Karpas-422 (cell line): ENCODE results near the gene HLA-C. TPM values are rescaled to one million over a fixed set of nuclear protein-coding genes. Genes with fewer than 3 reads are reported as not detected.
"Not testable (repeated sequence)": the region's sequence is repeated elsewhere in the genome, so short reads cannot be mapped to it uniquely, and the experiment has no call there.

Experiments used
- DNase-seq: peaks from one replicate; pipeline ENCODE4 v3.0.0-alpha.2; 2015
- H2AFZ ChIP-seq: fragments of 200-600 bp; sonication (generic); 2 replicates; pipeline ENCODE4 v1.6.1; 2014; ENCODE audit warnings: antibody characterized with exemption, low read length, mixed read lengths
- H3K27ac ChIP-seq: fragments of 200-600 bp; sonication (generic); 2 replicates; pipeline ENCODE4 v1.5.1; 2014; ENCODE audit warnings: mild to moderate bottlenecking, low read length, moderate library complexity
- H3K27me3 ChIP-seq: fragments of 200-600 bp; sonication (generic); 2 replicates; pipeline ENCODE4 v1.6.1; 2014; ENCODE audit warnings: low read length, mixed read lengths
- H3K36me3 ChIP-seq: fragments of 200-600 bp; sonication (generic); 2 replicates; pipeline ENCODE4 v1.6.1; 2014; ENCODE audit warnings: low read length, mixed read lengths; ENCODE audit not compliant: insufficient read depth
- H3K4me1 ChIP-seq: fragments of 200-600 bp; sonication (generic); 2 replicates; pipeline ENCODE4 v1.6.1; 2014; ENCODE audit warnings: mild to moderate bottlenecking, low read length, mixed read lengths
- H3K4me2 ChIP-seq: fragments of 200-600 bp; sonication (generic); 2 replicates; pipeline ENCODE4 v1.6.1; 2014; ENCODE audit warnings: low read length, low read depth, mild to moderate bottlenecking; ENCODE audit not compliant: poor library complexity, severe bottlenecking
- H3K4me3 ChIP-seq: fragments of 200-600 bp; sonication (generic); 2 replicates; pipeline ENCODE4 v1.5.1; 2014; ENCODE audit warnings: mild to moderate bottlenecking, antibody characterized with exemption, low read length, mixed read lengths
- H3K79me2 ChIP-seq: fragments of 200-600 bp; sonication (generic); 2 replicates; pipeline ENCODE4 v1.6.1; 2014; ENCODE audit warnings: mild to moderate bottlenecking, low read length, mixed read lengths
- H3K9ac ChIP-seq: fragments of 200-600 bp; sonication (generic); 2 replicates; pipeline ENCODE4 v1.6.0; 2014; ENCODE audit warnings: low read length
- H3K9me2 ChIP-seq: fragments of 200-600 bp; sonication (generic), shearing (Covaris generic); replicated peaks from 2 replicates; pipeline ENCODE4 v1.6.0; 2014; ENCODE audit warnings: mild to moderate bottlenecking, low read length, moderate library complexity; ENCODE audit not compliant: insufficient read depth
- H3K9me3 ChIP-seq: fragments of 300-700, 200-600 bp; sonication (generic); 2 replicates; pipeline ENCODE4 v1.6.1; 2014; ENCODE audit warnings: low read length, mixed read lengths
- H4K20me1 ChIP-seq: fragments of 200-600 bp; sonication (generic); 2 replicates; pipeline ENCODE4 v1.6.1; 2014; ENCODE audit warnings: mild to moderate bottlenecking, antibody characterized with exemption, low read length, low read depth; ENCODE audit not compliant: insufficient read depth
- total RNA-seq: library from RNA; depleted of rRNA; stranded (reverse); fragments of >200 nt; shearing (Covaris generic); gene quantifications from 2 replicates; pipeline ENCODE4 v1.2.3, GENCODE V29; 2014; ENCODE audit warnings: low replicate concordance

HLA-C gene
- total RNA-seq, 1 experiment from 2014 or later = 317 TPM

DNA sequence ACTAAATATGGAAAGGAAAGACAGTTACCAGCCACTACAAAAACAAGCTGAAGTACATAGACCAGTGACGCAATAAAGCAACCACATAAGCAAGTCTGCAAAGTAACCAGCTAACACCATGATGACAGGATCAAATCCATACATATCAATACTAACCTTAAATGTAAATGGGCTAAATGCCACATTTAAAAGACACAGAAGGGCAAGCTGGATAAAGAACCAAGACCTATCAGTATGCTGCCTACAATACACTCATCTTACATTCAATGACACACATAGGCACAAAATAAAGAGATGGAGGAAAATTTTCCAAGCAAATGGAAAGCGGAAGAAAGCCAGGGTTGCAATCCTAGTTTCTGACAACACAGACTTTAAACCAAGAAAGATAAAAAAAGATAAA lies 24.1 kb downstream of the HLA-C start:
- Histone ChIP-seq H3K9me2 (no peaks in the 10 kb centered on the region), H4K20me1 (no peaks in the 10 kb centered on the region), H3K9ac (no peak overlapping the region), H3K4me1 (no peaks in the 10 kb centered on the region), H3K9me3 (no peaks in the 10 kb centered on the region), H3K4me2 (no peak overlapping the region), H3K27me3 (no peaks in the 10 kb centered on the region), H3K4me3 (no peak overlapping the region), H3K79me2 (no peaks in the 10 kb centered on the region), H3K27ac (no peak overlapping the region), H2AFZ (no peak overlapping the region), H3K36me3 (no peaks in the 10 kb centered on the region)
- DNase-seq = no peak

GRCh38 chr6:31246051-31246521 lies 25.8 kb downstream of the HLA-C start:
- Histone ChIP-seq H3K27me3 (no peaks in the 10 kb centered on the region), H3K4me3 (no peak overlapping the region), H3K9ac (no peak overlapping the region), H4K20me1 (no peaks in the 10 kb centered on the region), H3K9me2 (no peaks in the 10 kb centered on the region), H3K79me2 (no peaks in the 10 kb centered on the region), H3K9me3 (no peaks in the 10 kb centered on the region), H3K4me1 (no peaks in the 10 kb centered on the region), H3K36me3 (no peaks in the 10 kb centered on the region), H2AFZ (no peak overlapping the region), H3K27ac (no peak overlapping the region), H3K4me2 (no peak overlapping the region)
- no peak for DNase-seq

GRCh38 chr6:31243508-31243907 lies 28.4 kb downstream of the HLA-C start:
- no peak overlapping the region for H3K9ac ChIP-seq
- no peaks in the 10 kb centered on the region for H3K9me2 ChIP-seq
- no peak overlapping the region for H3K4me3 ChIP-seq
- no peaks in the 10 kb centered on the region for H3K27me3 ChIP-seq
- no peaks in the 10 kb centered on the region for H3K9me3 ChIP-seq
- DNase-seq = no peak
- H3K79me2 ChIP-seq = no peaks in the 10 kb centered on the region
- H4K20me1 ChIP-seq = no peaks in the 10 kb centered on the region
- H3K4me1 ChIP-seq = no peaks in the 10 kb centered on the region
- no peaks in the 10 kb centered on the region for H3K36me3 ChIP-seq
- no peak overlapping the region for H3K4me2 ChIP-seq
- no peak overlapping the region for H2AFZ ChIP-seq
- no peak overlapping the region for H3K27ac ChIP-seq

DNA sequence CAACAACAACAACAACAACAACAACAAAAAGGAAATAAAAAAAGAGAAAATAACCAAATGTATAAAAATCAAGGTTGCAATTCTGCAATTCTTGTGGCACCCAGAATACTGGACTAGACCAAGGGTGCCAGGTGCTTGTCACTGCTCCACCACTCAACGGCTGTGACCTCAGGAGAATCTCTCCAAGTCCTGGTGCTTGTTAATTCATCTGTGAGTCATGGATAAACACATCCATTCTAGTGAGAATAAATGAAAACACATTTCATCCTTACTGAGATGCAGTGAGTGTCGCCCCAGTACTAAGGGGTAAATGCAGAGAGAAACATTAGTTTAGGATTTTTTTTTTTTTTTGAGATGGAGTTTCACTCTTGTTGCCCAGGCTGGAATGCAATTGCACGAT lies 32.0 kb downstream of the HLA-C start:
- H3K4me3 ChIP-seq = no peak overlapping the region
- DNase-seq = no peak
- H3K27ac ChIP-seq = no peak overlapping the region
- no peaks in the 10 kb centered on the region for H3K4me1 ChIP-seq
- H3K27me3 ChIP-seq = no peaks in the 10 kb centered on the region
- H3K9ac ChIP-seq = no peak overlapping the region
- H3K4me2 ChIP-seq = no peak overlapping the region
- no peaks in the 10 kb centered on the region for H3K9me2 ChIP-seq
- no peaks in the 10 kb centered on the region for H3K9me3 ChIP-seq
- H4K20me1 ChIP-seq = no peaks in the 10 kb centered on the region
- no peak overlapping the region for H2AFZ ChIP-seq
- no peaks in the 10 kb centered on the region for H3K79me2 ChIP-seq
- no peaks in the 10 kb centered on the region for H3K36me3 ChIP-seq

GRCh38 chr6:31234101-31234500 lies 37.8 kb downstream of the HLA-C start:
- H3K9me2 ChIP-seq, H3K27me3 ChIP-seq, H3K9ac ChIP-seq, H3K27ac ChIP-seq, H3K79me2 ChIP-seq, H3K36me3 ChIP-seq, H3K4me1 ChIP-seq, H3K9me3 ChIP-seq, H2AFZ ChIP-seq, H3K4me3 ChIP-seq, H4K20me1 ChIP-seq, H3K4me2 ChIP-seq, DNase-seq: not testable (repeated sequence)

- no peak for DNase-seq
Observed at GRCh38 chr6:31228476-31228875, 43.4 kb downstream of the HLA-C start.

GRCh38 chr6:31227143-31227542 lies 44.7 kb downstream of the HLA-C start:
- H3K79me2 ChIP-seq = no peaks in the 10 kb centered on the region
- DNase-seq = no peak
- peaks cover 12% of the 10 kb centered on the region for H3K4me1 ChIP-seq
- H3K4me2 ChIP-seq = no peak overlapping the region
- H3K36me3 ChIP-seq = no peaks in the 10 kb centered on the region
- H3K9me2 ChIP-seq = no peaks in the 10 kb centered on the region
- no peaks in the 10 kb centered on the region for H3K9me3 ChIP-seq
- H3K9ac ChIP-seq = no peak overlapping the region
- no peak overlapping the region for H2AFZ ChIP-seq
- H3K27ac ChIP-seq = no peak overlapping the region
- no peaks in the 10 kb centered on the region for H4K20me1 ChIP-seq
- no peak overlapping the region for H3K4me3 ChIP-seq
- H3K27me3 ChIP-seq = no peaks in the 10 kb centered on the region

More at GRCh38 chr6:31228476-31228875, 43.4 kb downstream of the HLA-C start:
- no peak overlapping the region for H3K4me3 ChIP-seq
- no peaks in the 10 kb centered on the region for H3K4me1 ChIP-seq
- no peaks in the 10 kb centered on the region for H3K79me2 ChIP-seq
- no peak overlapping the region for H2AFZ ChIP-seq
- no peak overlapping the region for H3K4me2 ChIP-seq
- H4K20me1 ChIP-seq = no peaks in the 10 kb centered on the region
- H3K27me3 ChIP-seq = no peaks in the 10 kb centered on the region
- no peak overlapping the region for H3K27ac ChIP-seq
- H3K9ac ChIP-seq = no peak overlapping the region
- no peaks in the 10 kb centered on the region for H3K36me3 ChIP-seq
- no peaks in the 10 kb centered on the region for H3K9me2 ChIP-seq
- no peaks in the 10 kb centered on the region for H3K9me3 ChIP-seq

DNA sequence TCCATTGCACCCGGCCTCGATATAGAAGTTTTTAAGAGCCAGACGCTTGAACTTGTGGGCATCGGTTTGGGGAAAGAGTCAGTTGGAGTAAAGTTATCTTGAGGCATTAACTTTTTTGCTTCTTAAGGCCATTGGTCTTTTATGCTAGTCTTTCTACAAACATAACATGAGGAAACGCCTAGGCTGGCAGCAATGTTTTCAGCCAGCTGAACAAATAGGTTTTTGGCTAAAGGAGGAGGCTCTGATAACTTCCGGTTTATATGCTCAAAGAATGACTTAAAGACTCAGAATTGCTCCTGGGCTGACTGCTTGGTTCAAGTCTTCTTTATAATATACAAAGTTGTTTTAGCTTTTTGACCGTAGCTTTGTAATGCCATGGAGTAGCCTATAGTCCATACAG lies 46.2 kb downstream of the HLA-C start:
- Histone ChIP-seq H3K27me3 (no peaks in the 10 kb centered on the region), H2AFZ (no peak overlapping the region), H3K4me3 (no peak overlapping the region), H3K9me2 (no peaks in the 10 kb centered on the region), H3K27ac (no peak overlapping the region), H3K36me3 (no peaks in the 10 kb centered on the region), H3K79me2 (no peaks in the 10 kb centered on the region), H3K4me2 (no peak overlapping the region), H3K9ac (no peak overlapping the region), H3K9me3 (no peaks in the 10 kb centered on the region), H3K4me1 (peaks cover 12% of the 10 kb centered on the region), H4K20me1 (no peaks in the 10 kb centered on the region)
- no peak for DNase-seq

DNA sequence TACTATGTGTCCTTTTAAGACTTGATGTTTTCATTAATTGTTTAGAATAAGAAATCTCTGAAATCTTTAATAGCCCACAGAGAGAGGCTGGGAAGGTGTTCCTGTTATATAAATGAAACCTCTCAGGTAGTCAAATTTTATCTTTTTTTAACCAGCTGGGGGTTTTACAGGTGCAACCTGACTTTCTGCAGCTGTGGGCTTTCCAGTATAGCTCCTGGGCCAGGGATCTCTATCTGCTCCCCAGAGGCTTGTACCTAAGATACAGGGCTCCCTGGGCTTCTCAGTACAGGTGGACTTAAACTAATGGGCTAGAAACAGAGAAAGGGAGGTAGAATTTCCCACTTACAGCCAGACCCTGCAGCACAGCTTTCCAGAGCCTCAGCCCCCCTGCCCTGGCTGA lies 49.4 kb downstream of the HLA-C start:
- Histone ChIP-seq H3K36me3 (no peaks in the 10 kb centered on the region), H4K20me1 (no peaks in the 10 kb centered on the region), H3K79me2 (no peaks in the 10 kb centered on the region), H2AFZ (no peak overlapping the region), H3K27ac (no peak overlapping the region), H3K4me1 (peaks cover 12% of the 10 kb centered on the region), H3K4me3 (no peak overlapping the region), H3K9me3 (no peaks in the 10 kb centered on the region), H3K9me2 (no peaks in the 10 kb centered on the region), H3K9ac (no peak overlapping the region), H3K4me2 (peak overlapping the region; percentile 51), H3K27me3 (no peaks in the 10 kb centered on the region)
- no peak for DNase-seq
